Right atrium auricular region (tissue), 2 donors: ENCODE results near the gene CD1D. TPM values are rescaled to one million over a fixed set of nuclear protein-coding genes. Genes with fewer than 3 reads are reported as not detected.

Experiments used
- DNase-seq: peaks from one replicate; pipeline ENCODE4 v3.0.0-alpha.2; 2019; ENCODE audit warnings: low spot score
- H3K27ac ChIP-seq, 2 donors: fragments of 200-600 bp; sonication (generic); 1 replicate in 1 of 2; 2 replicates in 1 of 2; pipeline ENCODE4 v1.5.1; 2016 to 2019
- H3K27me3 ChIP-seq, 2 donors: fragments of 200-600 bp; sonication (generic); one replicate each; pipeline versions ENCODE4 v1.5.1 to v1.6.0; 2017 to 2019
- H3K36me3 ChIP-seq: fragments of 200-600 bp; sonication (generic); one replicate; pipeline ENCODE4 v1.5.1; 2016
- H3K4me1 ChIP-seq, 2 donors: fragments of 200-600 bp; sonication (generic); one replicate each; pipeline versions ENCODE4 v1.5.1 to v1.6.0; 2017 to 2019
- H3K4me3 ChIP-seq, 2 donors: fragments of 200-600 bp; sonication (generic); 1 replicate in 1 of 2; 2 replicates in 1 of 2; pipeline ENCODE4 v1.5.1; 2017 to 2019; ENCODE audit warnings: mild to moderate bottlenecking in 1 of 2, moderate library complexity in 1 of 2
- H3K9me3 ChIP-seq, 2 donors: fragments of 200-600 bp; sonication (generic); one replicate each; pipeline ENCODE4 v1.5.1; 2019
- CTCF ChIP-seq, 2 donors: fragments of 200-600 bp; sonication (generic); IDR thresholded peaks; one replicate each; pipeline ENCODE4 v1.5.1; 2019; ENCODE audit warnings: antibody characterized with exemption in 2 of 2
- total RNA-seq, 2 donors: library from RNA; depleted of rRNA; stranded (reverse); fragments of >200 nt; gene quantifications; one replicate each; pipeline ENCODE4 v1.1.0, GENCODE V29; 2016

Gene CD1D
- total RNA-seq = 1 to 10 TPM in 1 of 2 donors, under 1 TPM in 1; 0.48 to 2.0 TPM

GRCh38 chr1:158180741-158181576 is at the start of gene CD1D:
TSS of gene CD1D (plus strand) at chr1:158180895. CDS start at chr1:158181102, 207 bp downstream.
- Histone ChIP-seq H3K4me1 (peaks cover 0 to 29% of the 10 kb centered on the region in 2 donors), H3K36me3 (no peaks in the 10 kb centered on the region), H3K4me3 (peak within 1 kb of the TSS; percentile 38 to 58), H3K9me3 (no peaks in the 10 kb centered on the region), H3K27me3 (no peaks in the 10 kb centered on the region), H3K27ac (peak within 1 kb of the TSS in 1 of 2 donors; percentile 43)
- TF ChIP-seq CTCF (IDR thresholded peaks at IDR 0.05) = no peak
- no peak for DNase-seq

- Histone ChIP-seq H3K9me3 (no peaks in the 10 kb centered on the region), H3K27ac (no peak overlapping the region), H3K36me3 (no peaks in the 10 kb centered on the region), H3K4me1 (no peaks in the 10 kb centered on the region), H3K27me3 (no peaks in the 10 kb centered on the region), H3K4me3 (no peak overlapping the region)
- no peak for DNase-seq
- no peak for TF ChIP-seq CTCF (IDR thresholded peaks at IDR 0.05)
These were observed 49.5 kb upstream of the CD1D start for GRCh38 chr1:158131217-158131616.

- Histone ChIP-seq H3K27me3 (no peaks in the 10 kb centered on the region), H3K4me1 (peaks cover 0 to 22% of the 10 kb centered on the region in 2 donors), H3K27ac (no peak overlapping the region), H3K4me3 (no peak overlapping the region), H3K9me3 (no peaks in the 10 kb centered on the region), H3K36me3 (no peaks in the 10 kb centered on the region)
- no peak for TF ChIP-seq CTCF (IDR thresholded peaks at IDR 0.05)
- DNase-seq = peak; percentile 16
These were observed 39.9 kb upstream of the CD1D start for GRCh38 chr1:158140764-158141192.

- no peak for TF ChIP-seq CTCF (IDR thresholded peaks at IDR 0.05)
- peak; percentile 63 for DNase-seq
- H3K27me3 ChIP-seq = no peaks in the 10 kb centered on the region
- H3K4me3 ChIP-seq = no peak overlapping the region
- H3K27ac ChIP-seq = peak overlapping the region; percentile 51 to 75
- H3K36me3 ChIP-seq = no peaks in the 10 kb centered on the region
- H3K4me1 ChIP-seq = peaks cover 0 to 44% of the 10 kb centered on the region in 2 donors
- H3K9me3 ChIP-seq = no peaks in the 10 kb centered on the region
These were observed 35.4 kb upstream of the CD1D start for GRCh38 chr1:158145173-158145719.

GRCh38 chr1:158146165-158146564 is 34.5 kb upstream of the CD1D start:
- Histone ChIP-seq H3K27ac (peak overlapping the region in 1 of 2 donors; percentile 51), H3K27me3 (no peaks in the 10 kb centered on the region), H3K4me3 (no peak overlapping the region), H3K9me3 (no peaks in the 10 kb centered on the region), H3K4me1 (peaks cover 0 to 41% of the 10 kb centered on the region in 2 donors), H3K36me3 (no peaks in the 10 kb centered on the region)
- DNase-seq = peak; percentile 51
- TF ChIP-seq CTCF (IDR thresholded peaks at IDR 0.05) = no peak
